HepG2 (cell line): ENCODE measurements around the gene ARMH1. TPM values are rescaled to one million over a fixed set of nuclear protein-coding genes. Genes with fewer than 3 reads are reported as not detected.

ENCODE experiments used
- ISX ChIP-seq: sonication (generic); formaldehyde crosslinking; conservative IDR thresholded peaks from 2 replicates; pipeline ENCODE4 v1.5.0; 2020; ENCODE audit warnings: missing genetic modification reagents
- KDM4B ChIP-seq: sonication (generic); formaldehyde crosslinking; IDR thresholded peaks from 2 replicates; pipeline ENCODE4 v1.4.0; 2020; ENCODE audit warnings: missing genetic modification reagents
- NBN ChIP-seq: fragments of 450-650 bp; conservative IDR thresholded peaks from 2 replicates; pipeline ENCODE4 v1.6.1; 2017
- PRMT3 ChIP-seq: sonication (generic); formaldehyde crosslinking; IDR thresholded peaks from 2 replicates; pipeline ENCODE4 v1.8.1; 2022; ENCODE audit warnings: low read depth, mild to moderate bottlenecking, moderate library complexity, missing genetic modification reagents, borderline replicate concordance
- REL ChIP-seq: sonication (generic); formaldehyde crosslinking; conservative IDR thresholded peaks from 2 replicates; pipeline ENCODE4 v1.8.0; 2022; ENCODE audit warnings: mild to moderate bottlenecking, missing genetic modification reagents, moderate library complexity
- TAF15 ChIP-seq: fragments of 200-400 bp; formaldehyde crosslinking; IDR thresholded peaks from one replicate; pipeline ENCODE4 v1.6.1; 2018; ENCODE audit warnings: mild to moderate bottlenecking, low read depth, low read length; ENCODE audit not compliant: poor library complexity, severe bottlenecking
- ZBTB7A ChIP-seq: sonication (generic); formaldehyde crosslinking; IDR thresholded peaks from 2 replicates; pipeline ENCODE4 v1.8.0; 2022; ENCODE audit warnings: mild to moderate bottlenecking, missing genetic modification reagents
- ZNF317 ChIP-seq: sonication (generic); formaldehyde crosslinking; IDR thresholded peaks from 2 replicates; pipeline ENCODE4 v1.5.0; 2020; ENCODE audit warnings: mild to moderate bottlenecking, missing genetic modification reagents
- ZNF501 ChIP-seq: sonication (generic); formaldehyde crosslinking; IDR thresholded peaks from 2 replicates; pipeline ENCODE4 v1.5.1; 2020; ENCODE audit warnings: mild to moderate bottlenecking, moderate library complexity, missing genetic modification reagents
- ZNF558 ChIP-seq: sonication (generic); formaldehyde crosslinking; IDR thresholded peaks from 2 replicates; pipeline ENCODE4 v1.9.0; 2022; ENCODE audit warnings: mild to moderate bottlenecking, missing genetic modification reagents, borderline replicate concordance
- ZNF678 ChIP-seq: sonication (generic); formaldehyde crosslinking; IDR thresholded peaks from 2 replicates; pipeline ENCODE4 v1.4.0; 2020; ENCODE audit warnings: mild to moderate bottlenecking, missing genetic modification reagents
- ZNF768 ChIP-seq: sonication (generic); formaldehyde crosslinking; IDR thresholded peaks from 2 replicates; pipeline ENCODE4 v1.4.0; 2020; ENCODE audit warnings: missing genetic modification reagents
- polyA plus RNA-seq, 8 experiments: library from polyadenylated mRNA; depleted of rRNA in 3 of 8; stranded (reverse) in 7 of 8; unstranded in 1 of 8; fragments of >200 nt; fragmentation: Illumina TruSeq in 4 of 8; extraction: Trizol in 4 of 8; gene quantifications; 2 replicates each; pipeline versions ENCODE4 v1.2.1 to v1.2.3, GENCODE V29; 2011 to 2016; ENCODE audit warnings: low read depth in 4 of 8, missing spikeins in 1 of 8, mixed read lengths in 1 of 8; ENCODE audit not compliant: insufficient read depth in 1 of 8
- total RNA-seq, 5 experiments: library from RNA; depleted of rRNA; stranded (reverse); fragments of >200 nt; fragmentation: Illumina TruSeq; extraction: Trizol; gene quantifications; 2 replicates each; pipeline ENCODE4 v1.2.3, GENCODE V29; 2016; ENCODE audit warnings: low read depth in 1 of 5
- TF ChIP-seq, protein P1 (sequence below): sonication (generic); formaldehyde crosslinking; IDR thresholded peaks from 2 replicates; pipeline ENCODE4 v1.5.1; 2020; ENCODE audit warnings: mild to moderate bottlenecking, missing genetic modification reagents, borderline replicate concordance
- TF ChIP-seq, protein P2 (sequence below): fragments of 450-650 bp; IDR thresholded peaks from 2 replicates; pipeline ENCODE4 v1.6.1; 2017
- TF ChIP-seq, protein P3 (sequence below): sonication (generic); formaldehyde crosslinking; IDR thresholded peaks from 2 replicates; pipeline ENCODE4 v1.4.0; 2020; ENCODE audit warnings: mild to moderate bottlenecking, missing genetic modification reagents
- TF ChIP-seq, protein P4 (sequence below): sonication (generic); formaldehyde crosslinking; IDR thresholded peaks from 2 replicates; pipeline ENCODE4 v1.4.0; 2020; ENCODE audit warnings: missing genetic modification reagents, mild to moderate bottlenecking, borderline replicate concordance
- TF ChIP-seq, protein P5 (sequence below): sonication (generic); IDR thresholded peaks from 2 replicates; pipeline ENCODE4 v1.6.1; 2016; ENCODE audit warnings: low read depth, borderline replicate concordance
- TF ChIP-seq, protein P6 (sequence below): sonication (generic); formaldehyde crosslinking; IDR thresholded peaks from 2 replicates; pipeline ENCODE4 v1.4.0; 2020; ENCODE audit warnings: mild to moderate bottlenecking, missing genetic modification reagents

ARMH1 gene
- total and polyA plus RNA-seq, 2 of the 13 experiments (the other 11 are each of a cell fraction or from before 2014, with no cell fraction given), result 0.69 TPM; not detected in 1

DNA sequence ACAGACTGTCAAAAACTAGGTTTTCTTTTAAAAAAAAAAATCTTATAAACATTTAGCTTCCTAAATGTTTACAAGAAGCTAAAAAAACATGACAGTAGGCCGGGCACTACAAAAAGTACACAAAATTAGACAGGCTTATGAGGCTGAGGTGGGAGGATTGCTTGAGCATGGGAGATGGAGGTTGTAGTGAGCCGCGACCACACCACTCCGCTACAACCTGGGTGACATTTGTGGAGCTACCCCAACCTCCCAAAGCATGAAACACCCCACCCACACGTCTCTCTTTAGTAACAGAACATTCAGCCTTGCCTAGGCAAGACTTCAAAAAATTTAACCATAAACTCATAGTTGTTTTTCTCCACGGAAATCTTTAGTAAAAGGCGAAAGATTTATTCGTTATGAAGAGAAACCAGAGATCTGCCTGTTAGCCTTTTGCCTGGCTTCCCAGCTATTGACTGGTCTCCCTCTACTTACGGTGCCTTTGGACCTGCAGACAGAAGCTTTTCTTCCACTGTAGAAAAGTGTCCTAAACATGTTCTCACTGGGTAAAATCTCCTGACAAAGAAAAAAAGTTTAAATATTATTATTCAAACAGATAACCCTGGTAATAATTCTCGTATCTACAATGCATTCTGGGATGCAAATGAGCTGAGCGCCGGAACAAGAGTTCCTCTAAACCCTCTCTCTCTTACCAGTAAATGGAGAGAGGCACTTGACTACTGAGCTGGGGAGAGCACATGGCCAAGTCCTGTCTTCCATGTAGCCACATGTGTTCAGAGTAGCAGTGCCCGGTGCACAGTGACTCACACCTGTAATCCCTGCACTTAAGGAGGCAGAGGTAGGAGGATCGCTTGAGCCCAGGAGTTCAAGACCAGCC is 47.2 kb downstream of the ARMH1 start (continued):
- TF ChIP-seq, protein P1, sequence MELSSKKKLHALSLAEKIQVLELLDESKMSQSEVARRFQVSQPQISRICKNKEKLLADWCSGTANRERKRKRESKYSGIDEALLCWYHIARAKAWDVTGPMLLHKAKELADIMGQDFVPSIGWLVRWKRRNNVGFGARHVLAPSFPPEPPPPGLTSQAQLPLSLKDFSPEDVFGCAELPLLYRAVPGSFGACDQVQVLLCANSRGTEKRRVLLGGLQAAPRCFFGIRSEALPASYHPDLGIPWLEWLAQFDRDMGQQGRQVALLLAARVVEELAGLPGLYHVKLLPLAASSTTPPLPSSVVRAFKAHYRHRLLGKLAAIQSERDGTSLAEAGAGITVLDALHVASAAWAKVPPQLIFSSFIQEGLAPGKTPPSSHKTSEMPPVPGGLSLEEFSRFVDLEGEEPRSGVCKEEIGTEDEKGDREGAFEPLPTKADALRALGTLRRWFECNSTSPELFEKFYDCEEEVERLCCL (CRISPR knock-in tag), result 0 out of 2 replicates have a peak, but pooled peaks have one; percentile 39
- TF ChIP-seq, protein P2, sequence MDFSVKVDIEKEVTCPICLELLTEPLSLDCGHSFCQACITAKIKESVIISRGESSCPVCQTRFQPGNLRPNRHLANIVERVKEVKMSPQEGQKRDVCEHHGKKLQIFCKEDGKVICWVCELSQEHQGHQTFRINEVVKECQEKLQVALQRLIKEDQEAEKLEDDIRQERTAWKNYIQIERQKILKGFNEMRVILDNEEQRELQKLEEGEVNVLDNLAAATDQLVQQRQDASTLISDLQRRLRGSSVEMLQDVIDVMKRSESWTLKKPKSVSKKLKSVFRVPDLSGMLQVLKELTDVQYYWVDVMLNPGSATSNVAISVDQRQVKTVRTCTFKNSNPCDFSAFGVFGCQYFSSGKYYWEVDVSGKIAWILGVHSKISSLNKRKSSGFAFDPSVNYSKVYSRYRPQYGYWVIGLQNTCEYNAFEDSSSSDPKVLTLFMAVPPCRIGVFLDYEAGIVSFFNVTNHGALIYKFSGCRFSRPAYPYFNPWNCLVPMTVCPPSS, result no peak
- TF ChIP-seq TAF15, result no peak
- no peak for TF ChIP-seq REL (CRISPR knock-in tag)
- TF ChIP-seq, protein P3, sequence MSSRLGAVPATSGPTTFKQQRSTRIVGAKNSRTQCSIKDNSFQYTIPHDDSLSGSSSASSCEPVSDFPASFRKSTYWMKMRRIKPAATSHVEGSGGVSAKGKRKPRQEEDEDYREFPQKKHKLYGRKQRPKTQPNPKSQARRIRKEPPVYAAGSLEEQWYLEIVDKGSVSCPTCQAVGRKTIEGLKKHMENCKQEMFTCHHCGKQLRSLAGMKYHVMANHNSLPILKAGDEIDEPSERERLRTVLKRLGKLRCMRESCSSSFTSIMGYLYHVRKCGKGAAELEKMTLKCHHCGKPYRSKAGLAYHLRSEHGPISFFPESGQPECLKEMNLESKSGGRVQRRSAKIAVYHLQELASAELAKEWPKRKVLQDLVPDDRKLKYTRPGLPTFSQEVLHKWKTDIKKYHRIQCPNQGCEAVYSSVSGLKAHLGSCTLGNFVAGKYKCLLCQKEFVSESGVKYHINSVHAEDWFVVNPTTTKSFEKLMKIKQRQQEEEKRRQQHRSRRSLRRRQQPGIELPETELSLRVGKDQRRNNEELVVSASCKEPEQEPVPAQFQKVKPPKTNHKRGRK (CRISPR knock-in tag), result no peak
- TF ChIP-seq ISX (CRISPR knock-in tag), result no peak; the same call in 1 of the 2 replicates
- TF ChIP-seq, protein P4, sequence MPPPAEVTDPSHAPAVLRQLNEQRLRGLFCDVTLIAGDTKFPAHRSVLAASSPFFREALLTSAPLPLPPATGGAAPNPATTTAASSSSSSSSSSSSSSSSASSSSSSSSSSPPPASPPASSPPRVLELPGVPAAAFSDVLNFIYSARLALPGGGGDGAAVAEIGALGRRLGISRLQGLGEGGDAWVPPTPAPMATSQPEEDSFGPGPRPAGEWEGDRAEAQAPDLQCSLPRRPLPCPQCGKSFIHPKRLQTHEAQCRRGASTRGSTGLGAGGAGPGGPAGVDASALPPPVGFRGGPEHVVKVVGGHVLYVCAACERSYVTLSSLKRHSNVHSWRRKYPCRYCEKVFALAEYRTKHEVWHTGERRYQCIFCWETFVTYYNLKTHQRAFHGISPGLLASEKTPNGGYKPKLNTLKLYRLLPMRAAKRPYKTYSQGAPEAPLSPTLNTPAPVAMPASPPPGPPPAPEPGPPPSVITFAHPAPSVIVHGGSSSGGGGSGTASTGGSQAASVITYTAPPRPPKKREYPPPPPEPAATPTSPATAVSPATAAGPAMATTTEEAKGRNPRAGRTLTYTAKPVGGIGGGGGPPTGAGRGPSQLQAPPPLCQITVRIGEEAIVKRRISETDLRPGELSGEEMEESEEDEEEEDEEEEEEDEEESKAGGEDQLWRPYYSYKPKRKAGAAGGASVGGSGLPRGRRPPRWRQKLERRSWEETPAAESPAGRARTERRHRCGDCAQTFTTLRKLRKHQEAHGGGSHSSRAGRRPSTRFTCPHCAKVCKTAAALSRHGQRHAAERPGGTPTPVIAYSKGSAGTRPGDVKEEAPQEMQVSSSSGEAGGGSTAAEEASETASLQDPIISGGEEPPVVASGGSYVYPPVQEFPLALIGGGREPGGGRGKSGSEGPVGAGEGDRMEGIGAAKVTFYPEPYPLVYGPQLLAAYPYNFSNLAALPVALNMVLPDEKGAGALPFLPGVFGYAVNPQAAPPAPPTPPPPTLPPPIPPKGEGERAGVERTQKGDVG (CRISPR knock-in tag), result no peak
- TF ChIP-seq ZBTB7A, result peak; percentile 46; the same call in 1 of the 2 replicates
- peak; percentile 86; the same call in 1 of the 2 replicates for TF ChIP-seq PRMT3 (CRISPR knock-in tag)
- no peak for TF ChIP-seq ZNF678 (CRISPR knock-in tag)
- TF ChIP-seq, protein P5, sequence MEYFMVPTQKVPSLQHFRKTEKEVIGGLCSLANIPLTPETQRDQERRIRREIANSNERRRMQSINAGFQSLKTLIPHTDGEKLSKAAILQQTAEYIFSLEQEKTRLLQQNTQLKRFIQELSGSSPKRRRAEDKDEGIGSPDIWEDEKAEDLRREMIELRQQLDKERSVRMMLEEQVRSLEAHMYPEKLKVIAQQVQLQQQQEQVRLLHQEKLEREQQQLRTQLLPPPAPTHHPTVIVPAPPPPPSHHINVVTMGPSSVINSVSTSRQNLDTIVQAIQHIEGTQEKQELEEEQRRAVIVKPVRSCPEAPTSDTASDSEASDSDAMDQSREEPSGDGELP, result 0 out of 2 replicates have a peak, but pooled peaks have one; percentile 11
- TF ChIP-seq ZNF558 (CRISPR knock-in tag), result no peak; the same call in 1 of the 2 replicates
- TF ChIP-seq, protein P6, sequence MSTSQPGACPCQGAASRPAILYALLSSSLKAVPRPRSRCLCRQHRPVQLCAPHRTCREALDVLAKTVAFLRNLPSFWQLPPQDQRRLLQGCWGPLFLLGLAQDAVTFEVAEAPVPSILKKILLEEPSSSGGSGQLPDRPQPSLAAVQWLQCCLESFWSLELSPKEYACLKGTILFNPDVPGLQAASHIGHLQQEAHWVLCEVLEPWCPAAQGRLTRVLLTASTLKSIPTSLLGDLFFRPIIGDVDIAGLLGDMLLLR (CRISPR knock-in tag), result no peak
- TF ChIP-seq ZNF768 (CRISPR knock-in tag), result peak; percentile 17; the same call in 1 of the 2 replicates
- no peak for TF ChIP-seq NBN
- TF ChIP-seq ZNF501, result no peak
- TF ChIP-seq KDM4B (CRISPR knock-in tag), result peak; percentile 94
- TF ChIP-seq ZNF317, result peak; percentile 41; the same call in 1 of the 2 replicates
